Heart right ventricle (tissue), 16 donors: ENCODE measurements around the gene NALCN. TPM values are rescaled to one million over a fixed set of nuclear protein-coding genes. Genes with fewer than 3 reads are reported as not detected.

Source experiments
- ATAC-seq, 8 donors: fragments of 200-7000 bp; cut with Tn5 transposase; one replicate each; pipeline ENCODE4 v1.9.1; 2020; ENCODE audit warnings: mild to moderate bottlenecking in 8 of 8, moderate library complexity in 8 of 8, moderate number of reproducible peaks in 1 of 8
- DNase-seq, 2 donors: peaks; one replicate each; pipeline ENCODE4 v3.0.0-alpha.2; 2020
- H3K27ac ChIP-seq, 10 donors: fragments of 200-600 bp; sonication (generic) in 2 of 10; one replicate each; pipeline versions ENCODE4 v1.5.0 to v1.8.0; 2020 to 2022; ENCODE audit warnings: mild to moderate bottlenecking in 3 of 10
- H3K27me3 ChIP-seq, 7 donors: fragments of 200-600 bp; one replicate each; pipeline ENCODE4 v1.8.0; 2021 to 2022; ENCODE audit warnings: mild to moderate bottlenecking in 2 of 7
- H3K36me3 ChIP-seq, 9 donors: fragments of 200-600 bp; sonication (generic) in 1 of 9; one replicate each; pipeline versions ENCODE4 v1.5.0 to v1.8.0; 2020 to 2022; ENCODE audit warnings: mild to moderate bottlenecking in 2 of 9
- H3K4me1 ChIP-seq, 9 donors: fragments of 200-600 bp; sonication (generic) in 1 of 9; one replicate each; pipeline versions ENCODE4 v1.5.0 to v1.8.0; 2020 to 2022; ENCODE audit warnings: mild to moderate bottlenecking in 4 of 9
- H3K4me3 ChIP-seq, 10 donors: fragments of 200-600 bp; sonication (generic) in 2 of 10; one replicate each; pipeline versions ENCODE4 v1.5.0 to v1.8.0; 2020 to 2022; ENCODE audit warnings: mild to moderate bottlenecking in 7 of 10, moderate library complexity in 2 of 10
- H3K9me3 ChIP-seq, 11 donors: fragments of 200-600 bp in 10 of 11; sonication (generic) in 2 of 11; one replicate each; pipeline versions ENCODE4 v1.5.0 to v1.8.0; 2013 to 2022; ENCODE audit warnings: mild to moderate bottlenecking in 2 of 11, control low read depth in 1 of 11, moderate library complexity in 1 of 11
- WGBS, 2 donors: extraction: QIAGEN DNeasy Blood & Tissue Kit; methylation state at CpG; one replicate each; pipeline ENCODE4 v1.1.7; 2013; ENCODE audit warnings: inconsistent platforms in 1 of 2; 5-methylcytosine and 5-hydroxymethylcytosine counted together
- intact Hi-C, 10 donors: fragments of 100-400 bp; cut with DNase I; formaldehyde crosslinking; loops; one replicate each; pipeline versions ENCODE4 v1.11.1 to v1.14.2; 2022
- polyA plus RNA-seq, 2 donors: library from polyadenylated mRNA; stranded (reverse); fragments of 200-250 nt; gene quantifications; one replicate each; pipeline ENCODE4 v1.2.3, GENCODE V29; 2013
- total RNA-seq, 10 donors: library from RNA; stranded (reverse); fragmentation: NEBNext Ultra II Directional in 3 of 10; extraction: Animal tissue kit (Norgen Biotek cat#: 25700) in 3 of 10; gene quantifications; one replicate each; pipeline versions ENCODE4 v1.2.1 to v1.2.4, GENCODE V29; 2021 to 2023
- TF ChIP-seq, protein P1 (sequence below), 9 donors: fragments of 200-600 bp; sonication (generic) in 2 of 9; IDR thresholded peaks; one replicate each; pipeline versions ENCODE4 v1.5.0 to v1.8.0; 2021 to 2022; ENCODE audit warnings: antibody characterized with exemption in 9 of 9, mild to moderate bottlenecking in 5 of 9, moderate library complexity in 1 of 9
- donor health status: Arrhythmogenic right ventricular cardiomyopathy.
- donor health status: ischemic (EF 13 %, LVEDD 7.1; RV severe dilation, severe dysfunction).
- donor health status: healthy with polysubstance abuse.
- donor health status: DM: no; HTN: yes; CAD: no.
- donor health status: DM: no; HTN: no; CAD: no.
- donor health status: ischemic (EF 25% LVEDD 6.9; RV normal size, moderate dysfunction).
- donor health status: ischemic (EF 25% LVEDD 5.7; RV mildly dilated, moderate dysfunction).
- donor health status: healthy.
- donor health status: DM: yes; HTN: yes; CAD: no.
- donor health status: Ischemic cardiomyopathy.
- donor health status: ischemic (EF 35%, LVEDD 5.7; RV mildly dilated, moderate dysfunction).
- donor health status: nonischemic (EF 11% LVEDD 7.7; RV severe dilation, severe dysfunction).
- donor health status: DM: yes; HTN: yes; CAD: no.
- donor health status: PGD.
- donor health status: ischemic (EF 29% LVEDD 5.4; RV normal size, mild dysfunction).
- donor health status: nonischemic (EF 23%, LVEDD 6.1; RV moderate dilation, normal function).

Gene NALCN
- total and polyA plus RNA-seq, 12 donors = 0.01 to 9.3 (median 7.8) TPM

DNA sequence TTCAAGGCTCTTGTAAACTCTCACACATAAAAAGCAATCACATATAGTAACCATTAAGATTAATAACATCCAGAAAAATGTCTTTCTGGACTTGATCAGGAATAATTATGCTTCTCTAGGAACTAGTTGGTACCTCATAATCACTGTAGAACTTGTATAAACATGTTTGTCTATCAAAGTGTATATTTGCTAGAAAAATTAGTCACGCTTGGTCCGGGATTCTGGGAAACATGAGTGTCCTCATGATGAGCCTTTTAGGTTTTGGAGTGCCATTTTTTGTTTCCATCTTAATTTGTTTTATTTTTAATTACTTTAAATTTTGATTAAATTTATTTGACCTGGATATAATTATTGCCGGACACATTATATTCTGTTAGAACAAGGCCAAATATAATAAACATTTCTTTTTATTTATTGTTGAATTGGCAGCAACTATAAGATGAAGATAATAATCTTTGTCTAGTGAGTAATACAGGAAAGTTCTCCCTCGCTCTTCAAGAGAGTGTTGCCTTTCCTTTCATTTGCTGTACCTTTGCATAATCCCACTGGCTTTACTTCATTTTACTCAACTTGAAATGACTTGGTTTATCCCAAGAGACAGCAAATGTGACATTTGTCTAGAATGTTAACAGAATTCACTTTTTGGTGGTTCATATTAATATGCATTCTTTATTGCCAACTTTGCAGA, 207.0 kb downstream of the NALCN start:
- Histone ChIP-seq H3K27ac (no peak overlapping the region), H3K36me3 (no peaks in the 10 kb centered on the region), H3K27me3 (no peaks in the 10 kb centered on the region), H3K9me3 (peaks cover 0 to 12% (median 0%) of the 10 kb centered on the region in 11 donors), H3K4me3 (no peak overlapping the region), H3K4me1 (no peaks in the 10 kb centered on the region)
- intact Hi-C loops = no loop called here
- no peak for ATAC-seq
- DNase-seq = no peak
- WGBS, 2 donors = 87 to 88% methylated on average over 4 of the region's 4 CpGs
- TF ChIP-seq, protein P1, sequence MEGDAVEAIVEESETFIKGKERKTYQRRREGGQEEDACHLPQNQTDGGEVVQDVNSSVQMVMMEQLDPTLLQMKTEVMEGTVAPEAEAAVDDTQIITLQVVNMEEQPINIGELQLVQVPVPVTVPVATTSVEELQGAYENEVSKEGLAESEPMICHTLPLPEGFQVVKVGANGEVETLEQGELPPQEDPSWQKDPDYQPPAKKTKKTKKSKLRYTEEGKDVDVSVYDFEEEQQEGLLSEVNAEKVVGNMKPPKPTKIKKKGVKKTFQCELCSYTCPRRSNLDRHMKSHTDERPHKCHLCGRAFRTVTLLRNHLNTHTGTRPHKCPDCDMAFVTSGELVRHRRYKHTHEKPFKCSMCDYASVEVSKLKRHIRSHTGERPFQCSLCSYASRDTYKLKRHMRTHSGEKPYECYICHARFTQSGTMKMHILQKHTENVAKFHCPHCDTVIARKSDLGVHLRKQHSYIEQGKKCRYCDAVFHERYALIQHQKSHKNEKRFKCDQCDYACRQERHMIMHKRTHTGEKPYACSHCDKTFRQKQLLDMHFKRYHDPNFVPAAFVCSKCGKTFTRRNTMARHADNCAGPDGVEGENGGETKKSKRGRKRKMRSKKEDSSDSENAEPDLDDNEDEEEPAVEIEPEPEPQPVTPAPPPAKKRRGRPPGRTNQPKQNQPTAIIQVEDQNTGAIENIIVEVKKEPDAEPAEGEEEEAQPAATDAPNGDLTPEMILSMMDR (IDR thresholded peaks at IDR 0.05) = no peak

DNA sequence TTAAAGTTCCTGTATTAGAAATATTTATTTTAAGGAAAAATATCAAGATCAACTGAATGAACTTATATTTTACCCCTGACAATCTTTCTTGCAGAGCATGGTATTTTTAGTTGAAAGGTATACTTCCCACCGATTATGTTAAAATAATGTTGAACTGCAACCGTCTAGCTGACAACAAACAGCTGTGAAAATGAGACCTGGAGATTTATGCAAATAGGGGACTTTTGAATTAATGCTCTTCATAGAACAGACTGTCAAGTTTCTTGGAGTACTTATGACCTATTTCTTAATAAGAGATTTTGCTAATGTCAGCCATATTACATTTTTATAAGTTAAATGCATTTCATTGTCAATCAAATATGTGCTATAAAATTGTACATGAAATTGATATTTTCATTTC, 210.9 kb downstream of the NALCN start:
- TF ChIP-seq, protein P1 (IDR thresholded peaks at IDR 0.05) = no peak
- Histone ChIP-seq H3K4me1 (no peaks in the 10 kb centered on the region), H3K27me3 (no peaks in the 10 kb centered on the region), H3K36me3 (no peaks in the 10 kb centered on the region), H3K27ac (no peak overlapping the region), H3K4me3 (no peak overlapping the region), H3K9me3 (peaks cover 0 to 5% (median 0%) of the 10 kb centered on the region in 11 donors)
- ATAC-seq (no peak), DNase-seq (no peak)
- intact Hi-C loops = no loop called here
- WGBS, 2 donors = 70 to 78% methylated on average over 2 of the region's 2 CpGs

DNA sequence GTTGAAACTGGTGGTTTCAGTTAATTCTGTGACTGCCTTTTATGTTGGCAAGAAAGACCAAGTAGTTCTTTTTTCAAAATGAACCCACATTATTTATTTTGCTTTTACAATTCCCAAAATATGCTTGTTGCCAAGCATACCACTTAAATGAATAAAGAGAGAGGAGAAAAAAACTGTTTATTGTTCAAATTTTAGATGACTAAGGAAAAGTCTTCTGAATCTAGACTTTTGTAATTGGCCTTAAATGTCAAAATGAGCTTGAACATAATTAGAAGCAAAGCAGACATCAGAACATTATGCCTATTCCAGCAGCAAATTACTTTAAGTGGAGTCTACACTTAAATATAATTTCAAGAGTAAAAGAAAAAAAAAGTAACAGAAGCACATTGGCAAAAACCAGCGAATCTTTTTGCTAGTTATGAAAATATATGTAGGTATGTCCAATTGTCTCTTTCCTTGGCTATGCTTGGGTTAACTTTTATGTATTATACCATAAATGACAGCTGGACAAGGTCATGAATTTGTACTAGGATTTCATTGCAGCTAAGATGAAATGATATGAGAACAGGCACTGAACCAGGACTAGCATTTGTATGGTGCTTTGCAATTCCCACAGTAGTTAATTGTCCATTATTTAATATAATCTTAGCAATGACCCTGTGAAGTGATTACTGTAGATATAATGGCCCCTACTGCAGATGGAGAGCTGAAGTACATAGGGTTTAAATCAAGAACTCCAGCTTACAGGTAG, 211.9 kb downstream of the NALCN start:
- Histone ChIP-seq H3K4me1 (no peaks in the 10 kb centered on the region), H3K27ac (no peak overlapping the region), H3K4me3 (no peak overlapping the region), H3K36me3 (no peaks in the 10 kb centered on the region), H3K27me3 (no peaks in the 10 kb centered on the region), H3K9me3 (peaks cover 0 to 5% (median 0%) of the 10 kb centered on the region in 11 donors)
- WGBS, 2 donors = 64 to 70% methylated on average over 1 of the region's 1 CpG
- intact Hi-C loops = no loop called here
- TF ChIP-seq, protein P1 (IDR thresholded peaks at IDR 0.05) = no peak
- DNase-seq (no peak), ATAC-seq (no peak)

DNA sequence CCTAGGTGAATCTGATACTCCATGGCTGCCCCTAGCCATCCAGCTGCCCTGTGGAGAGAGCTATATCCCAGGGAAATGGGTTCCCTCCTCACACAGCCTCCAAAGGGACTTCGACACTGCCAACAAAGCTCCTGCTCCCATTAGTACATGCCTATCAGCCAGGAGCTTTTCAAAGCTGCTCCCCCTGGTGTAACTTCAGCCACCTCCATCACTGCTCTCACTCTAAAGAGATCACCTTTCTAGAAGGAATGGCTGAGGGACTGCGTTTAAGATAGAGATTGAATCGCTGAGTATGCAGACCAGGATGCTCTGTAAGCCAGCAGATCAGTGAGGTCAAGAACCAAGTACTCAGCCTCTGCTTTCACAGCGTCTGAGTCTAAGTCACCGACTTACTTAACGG, 213.7 kb downstream of the NALCN start:
- Histone ChIP-seq H3K4me3 (no peak overlapping the region), H3K4me1 (no peaks in the 10 kb centered on the region), H3K27me3 (no peaks in the 10 kb centered on the region), H3K36me3 (no peaks in the 10 kb centered on the region), H3K27ac (no peak overlapping the region), H3K9me3 (peaks cover 0 to 2% (median 0%) of the 10 kb centered on the region in 11 donors)
- WGBS, 2 donors = 55 to 59% methylated on average over 6 of the region's 6 CpGs
- intact Hi-C loops = no loop called here
- ATAC-seq (no peak), DNase-seq (no peak)
- TF ChIP-seq, protein P1 (IDR thresholded peaks at IDR 0.05) = no peak
